ENCODE results near the gene CCM2.

Gene CCM2

DNA sequence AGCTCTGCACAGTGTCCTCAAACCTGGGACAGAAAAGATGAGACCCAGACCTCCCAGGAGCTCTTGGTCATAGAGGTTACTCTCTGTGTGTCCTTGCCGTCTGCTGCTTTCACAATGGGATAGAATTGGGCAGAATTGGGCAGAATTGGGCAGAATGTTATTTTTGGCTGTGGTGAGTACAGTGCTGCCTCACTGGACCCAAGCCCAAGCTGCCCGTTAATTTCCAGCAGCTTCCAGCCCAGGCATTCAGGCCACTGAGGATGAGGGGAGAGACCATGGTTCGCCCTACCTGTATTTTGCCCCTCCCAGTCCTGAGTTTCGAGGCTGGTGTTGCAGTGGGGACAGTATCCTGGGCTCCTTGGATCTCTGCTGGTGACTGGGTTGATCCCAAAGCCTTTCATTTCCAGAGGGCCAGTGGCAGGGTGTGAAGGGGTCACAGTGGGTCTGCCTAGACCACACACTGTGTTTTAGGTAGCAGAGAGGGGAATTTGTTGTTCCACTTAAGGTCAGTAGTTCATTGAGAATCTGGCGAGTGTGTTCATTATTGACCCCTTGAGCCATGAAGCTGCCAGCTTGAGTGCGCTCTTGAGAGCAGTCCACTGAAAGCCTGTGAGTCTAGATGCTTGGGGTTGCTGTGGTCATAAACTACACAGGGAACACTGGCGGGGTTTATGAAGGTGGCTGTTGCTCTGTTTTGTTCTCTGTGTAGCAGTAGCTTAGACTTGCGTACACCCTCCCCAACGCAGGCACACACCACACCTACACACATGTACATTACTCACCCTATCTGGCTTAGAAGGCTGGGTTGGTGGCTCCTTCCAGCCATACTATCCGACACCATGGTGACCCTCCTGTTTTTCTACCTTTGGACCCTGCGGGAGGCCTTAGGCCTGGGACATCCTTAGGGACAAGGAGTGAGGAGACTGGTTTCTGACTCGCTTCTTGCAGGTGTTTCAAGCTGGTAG, 65.3 kb downstream of the CCM2 start:
- DNase-seq (ENCODE audit: low spot score): no peak

DNA sequence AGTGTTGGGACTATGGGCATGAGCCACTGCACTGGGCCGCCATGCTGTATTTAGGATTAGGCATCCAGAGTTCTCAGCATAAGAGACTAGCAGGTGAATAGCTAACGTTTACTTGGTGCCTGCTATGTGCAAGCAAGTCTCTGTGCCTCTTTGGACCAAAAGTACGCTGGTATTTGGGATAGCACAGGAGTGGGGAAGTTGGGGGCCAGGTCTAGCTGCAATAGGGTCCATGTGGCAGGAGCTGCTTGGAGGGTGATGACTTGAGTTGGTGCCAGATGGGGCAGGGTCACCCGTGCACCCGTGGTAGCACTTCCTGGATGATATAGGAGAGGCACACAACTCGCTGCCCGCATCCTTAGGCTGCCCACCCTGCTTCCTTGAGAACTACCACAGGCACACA, 66.4 kb downstream of the CCM2 start:
- DNase-seq (ENCODE audit: low spot score): no peak

DNA sequence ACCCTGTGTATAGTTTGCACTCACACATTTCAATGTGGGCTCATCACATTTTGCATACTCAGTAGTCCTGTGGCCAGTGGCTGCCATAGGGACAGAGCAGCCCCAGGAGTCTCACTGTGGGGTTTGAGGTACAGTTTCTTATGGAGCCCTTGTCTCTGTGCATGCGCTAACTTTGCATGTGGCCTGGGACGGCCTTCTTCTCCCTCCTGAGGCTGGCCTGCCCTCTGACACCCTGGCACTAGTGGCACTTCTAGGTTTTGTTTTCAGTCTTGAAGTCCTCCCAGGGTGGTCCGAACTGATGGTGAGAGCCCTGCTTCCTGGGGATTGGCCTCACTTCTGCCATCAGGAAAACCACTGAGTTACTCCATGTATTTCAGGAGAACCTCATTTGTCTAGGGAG, 67.6 kb downstream of the CCM2 start:
- no peak for DNase-seq (ENCODE audit: low spot score)

DNA sequence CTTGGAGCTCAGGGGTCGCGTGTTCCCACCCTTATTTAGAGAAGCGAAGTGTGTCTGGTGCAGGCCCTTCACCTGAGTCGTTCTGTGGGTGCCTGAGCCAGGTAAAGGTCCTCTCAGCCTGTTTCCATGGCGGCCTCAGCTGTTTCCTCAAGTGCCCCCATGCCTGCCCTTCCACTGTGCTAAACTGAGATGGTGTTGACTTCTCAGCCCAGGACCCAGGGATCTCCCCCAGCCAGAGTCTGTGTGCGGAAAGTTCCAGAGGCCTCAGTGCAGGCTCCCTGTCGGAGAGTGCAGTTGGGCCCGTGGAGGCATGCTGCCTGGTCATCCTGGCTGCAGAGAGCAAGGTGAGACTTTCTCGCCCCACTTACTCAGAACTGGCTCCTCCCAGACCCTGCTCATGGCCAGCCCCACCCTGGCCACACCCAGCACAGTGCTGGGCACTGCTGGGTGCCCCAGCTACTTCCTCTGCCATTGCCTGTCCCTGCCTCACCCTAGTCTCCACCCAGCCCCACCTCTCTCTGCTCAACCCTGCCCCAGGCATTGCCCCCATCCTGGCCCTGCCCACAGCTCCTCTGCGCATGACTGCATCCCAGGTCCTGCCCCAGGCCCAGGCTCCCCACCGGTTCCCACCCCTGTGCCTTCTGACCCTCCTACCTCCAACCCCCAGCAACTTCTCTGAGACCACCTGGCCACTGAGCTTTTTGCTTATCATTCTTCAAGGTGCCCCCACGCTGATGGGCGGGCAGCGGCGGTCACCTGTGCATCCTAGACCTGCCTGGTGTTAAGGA, 68.4 kb downstream of the CCM2 start:
- DNase-seq (ENCODE audit: low spot score): no peak

DNA sequence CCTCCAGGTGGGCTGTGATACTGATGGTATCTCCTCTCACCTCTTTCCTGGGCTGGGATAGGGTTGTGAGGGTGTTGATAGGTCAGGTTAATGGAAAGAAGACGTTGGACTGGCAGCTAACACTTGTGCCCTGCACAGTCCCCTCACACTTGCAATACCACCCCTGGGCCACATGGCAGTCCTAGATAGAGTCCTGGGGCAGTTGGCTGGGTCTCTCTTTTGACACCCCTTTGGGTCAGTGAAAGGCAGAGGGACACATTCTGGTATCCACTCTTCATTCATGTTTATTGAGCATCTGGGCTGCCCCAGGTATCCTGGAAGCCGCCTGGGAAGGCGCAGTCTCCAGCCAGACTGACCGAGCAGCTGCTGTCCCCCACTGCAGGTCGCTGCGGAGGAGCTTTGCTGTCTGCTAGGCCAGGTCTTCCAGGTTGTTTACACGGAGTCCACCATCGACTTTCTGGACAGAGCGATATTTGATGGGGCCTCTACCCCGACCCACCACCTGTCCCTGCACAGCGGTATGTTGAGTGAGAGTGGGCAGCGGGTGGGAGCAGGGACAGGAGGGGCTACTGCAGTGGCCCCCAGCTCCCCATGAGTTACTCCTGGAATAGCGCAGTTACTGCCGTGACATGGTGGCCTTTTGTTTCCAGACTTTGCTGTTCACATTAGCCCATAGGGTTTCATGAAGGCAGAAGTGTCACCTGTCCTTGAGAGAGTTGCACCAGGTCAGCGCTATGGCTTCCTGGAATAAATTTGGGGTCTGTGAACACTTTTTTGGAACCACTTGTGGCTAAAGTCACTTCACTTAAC, 69.6 kb downstream of the CCM2 start:
- no peak for DNase-seq (ENCODE audit: low spot score)

DNA sequence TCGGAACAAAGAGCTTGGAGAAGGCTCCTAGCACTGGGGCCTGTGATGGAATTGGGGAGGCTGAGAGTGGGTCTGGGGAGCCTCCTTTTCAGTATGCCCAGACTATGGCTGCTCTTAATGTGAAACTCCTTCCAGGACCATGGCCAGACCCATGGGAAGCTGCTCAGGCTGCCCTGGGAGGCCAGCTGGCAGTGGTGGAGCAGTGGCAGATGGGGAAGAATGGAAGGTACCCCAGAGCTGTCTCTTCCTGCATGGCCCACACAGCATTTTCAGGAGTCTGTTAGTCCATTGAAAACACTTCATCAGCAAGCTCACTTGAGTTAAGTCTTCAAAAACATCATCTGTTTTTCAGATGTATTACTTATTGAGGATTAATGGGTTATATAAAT, 70.2 kb downstream of the CCM2 start:
- DNase-seq (ENCODE audit: low spot score): no peak

DNA sequence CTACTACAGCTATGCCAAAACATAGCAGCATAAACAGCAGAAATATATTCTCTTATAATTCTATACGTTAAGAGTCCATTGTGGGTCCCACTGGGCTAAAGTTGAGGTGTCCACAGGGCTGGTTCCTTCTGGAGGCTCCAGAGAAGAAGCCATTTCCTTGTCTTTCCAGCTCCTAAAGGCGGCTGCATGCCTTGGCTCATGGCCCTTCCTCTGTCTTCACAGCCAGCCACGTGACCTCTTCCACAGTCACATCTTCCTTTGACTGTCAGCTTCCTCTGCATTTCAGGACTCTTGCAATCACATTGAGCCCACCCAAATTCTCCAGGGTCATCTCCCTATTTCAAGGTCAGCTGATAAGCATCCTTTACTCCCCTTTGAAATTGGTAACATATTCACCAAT, 71.5 kb downstream of the CCM2 start:
- DNase-seq (ENCODE audit: low spot score): no peak

DNA sequence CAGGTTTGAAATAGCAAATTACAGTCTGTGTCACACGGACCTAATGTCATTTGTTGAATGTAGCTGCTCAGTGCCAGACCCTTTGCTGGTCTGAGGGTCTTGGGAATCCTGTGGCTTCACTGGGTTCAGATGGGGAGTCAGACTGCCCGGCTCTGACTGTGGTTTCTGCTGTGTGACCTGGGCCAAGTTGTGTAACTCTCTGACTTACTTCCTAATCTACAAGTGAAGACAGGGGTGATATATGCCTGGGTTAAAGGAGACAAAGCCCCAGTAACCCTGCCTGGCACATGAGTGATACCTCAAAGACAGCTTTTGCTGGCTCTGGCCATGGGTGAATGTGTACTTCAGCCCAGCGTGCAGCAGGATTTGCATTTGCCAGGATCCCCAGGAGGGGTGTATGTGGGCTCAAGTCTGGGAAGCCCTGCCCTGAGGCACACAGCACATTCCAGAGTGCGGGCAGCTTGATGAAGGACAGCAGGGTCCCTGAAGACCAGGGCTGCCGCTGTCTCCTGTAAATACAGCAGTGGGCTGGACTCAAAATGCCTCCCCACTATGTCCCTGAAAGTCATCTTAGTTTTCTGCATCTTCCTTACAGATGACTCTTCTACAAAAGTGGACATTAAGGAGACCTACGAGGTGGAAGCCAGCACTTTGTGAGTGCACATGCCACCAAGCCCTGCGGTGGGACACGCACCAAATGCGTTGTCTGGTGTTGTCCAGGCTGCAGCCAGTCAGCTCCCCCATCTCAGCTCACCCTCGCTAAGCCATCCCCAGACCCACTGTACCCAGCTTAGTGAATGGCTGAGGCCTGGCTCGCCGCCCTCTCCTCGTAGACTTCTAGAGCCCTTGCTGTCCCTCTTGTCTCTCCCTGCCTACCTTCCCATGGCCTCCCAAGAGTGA, 72.4 kb downstream of the CCM2 start:
- DNase-seq (ENCODE audit: low spot score): no peak

DNA sequence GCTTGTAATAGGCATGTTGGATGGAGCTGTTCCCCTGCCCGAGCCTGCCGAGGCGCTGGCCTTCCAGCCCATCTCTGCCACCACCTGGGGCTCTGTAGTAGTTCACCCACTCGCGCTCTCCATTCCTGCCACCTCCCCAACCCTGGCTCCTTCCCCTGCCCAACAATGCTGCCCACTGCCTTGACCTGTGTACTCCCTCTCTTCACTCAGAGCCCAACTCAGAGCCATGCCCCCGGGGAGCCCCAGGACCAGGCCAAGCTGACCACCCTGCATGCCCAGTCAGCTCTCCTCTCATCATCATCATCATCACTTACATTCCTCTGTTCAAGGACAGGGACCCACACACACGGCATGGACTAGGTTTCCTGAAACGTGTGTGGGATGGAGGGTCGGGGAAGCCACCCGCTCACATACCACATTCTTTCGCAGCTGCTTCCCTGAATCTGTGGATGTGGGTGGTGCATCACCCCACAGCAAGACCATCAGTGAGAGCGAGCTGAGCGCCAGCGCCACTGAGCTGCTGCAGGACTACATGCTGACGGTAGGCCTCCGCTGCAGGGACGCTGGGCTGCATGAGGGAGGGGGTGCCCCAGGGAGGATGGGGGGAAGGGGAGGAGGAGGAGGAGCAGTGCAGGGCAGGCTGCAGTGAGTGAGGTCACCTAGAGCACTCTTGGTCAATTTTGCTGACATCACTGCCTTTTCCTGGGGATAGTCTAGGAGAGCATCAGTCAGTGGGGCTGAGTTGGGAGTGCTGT, 73.2 kb downstream of the CCM2 start:
- no peak for DNase-seq (ENCODE audit: low spot score)

DNA sequence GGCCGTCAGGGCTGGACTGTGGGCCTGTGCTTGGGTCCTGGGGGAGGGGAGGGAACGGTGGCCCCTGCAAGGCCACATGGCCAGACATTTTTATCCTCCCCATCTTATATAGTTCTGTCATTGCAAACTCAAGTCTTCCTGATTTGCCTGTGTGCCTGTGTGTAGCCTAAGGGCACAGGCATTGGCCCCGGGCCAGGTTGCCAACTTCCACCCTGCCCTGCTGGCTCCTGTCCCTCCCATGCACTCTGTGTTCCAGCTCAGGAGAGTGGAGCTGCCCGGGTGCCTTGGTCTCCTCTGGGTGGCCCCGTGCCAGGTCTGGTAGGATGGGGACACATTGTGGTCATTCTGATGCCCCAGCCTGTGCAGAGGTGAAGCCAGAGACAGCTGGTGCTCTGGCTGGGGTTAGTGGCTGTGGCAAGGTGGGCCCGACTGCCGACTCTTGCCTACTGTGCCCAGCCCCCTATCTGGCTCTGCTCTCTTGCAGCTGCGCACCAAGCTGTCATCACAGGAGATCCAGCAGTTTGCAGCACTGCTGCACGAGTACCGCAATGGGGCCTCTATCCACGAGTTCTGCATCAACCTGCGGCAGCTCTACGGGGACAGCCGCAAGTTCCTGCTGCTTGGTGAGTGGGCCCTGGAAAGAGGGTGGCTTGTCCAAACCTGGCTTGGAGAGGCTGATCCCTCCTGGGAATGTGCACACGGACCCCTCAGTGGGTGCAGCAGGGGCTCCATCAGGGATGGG, 74.0 kb downstream of the CCM2 start:
- DNase-seq (ENCODE audit: low spot score): no peak

DNA sequence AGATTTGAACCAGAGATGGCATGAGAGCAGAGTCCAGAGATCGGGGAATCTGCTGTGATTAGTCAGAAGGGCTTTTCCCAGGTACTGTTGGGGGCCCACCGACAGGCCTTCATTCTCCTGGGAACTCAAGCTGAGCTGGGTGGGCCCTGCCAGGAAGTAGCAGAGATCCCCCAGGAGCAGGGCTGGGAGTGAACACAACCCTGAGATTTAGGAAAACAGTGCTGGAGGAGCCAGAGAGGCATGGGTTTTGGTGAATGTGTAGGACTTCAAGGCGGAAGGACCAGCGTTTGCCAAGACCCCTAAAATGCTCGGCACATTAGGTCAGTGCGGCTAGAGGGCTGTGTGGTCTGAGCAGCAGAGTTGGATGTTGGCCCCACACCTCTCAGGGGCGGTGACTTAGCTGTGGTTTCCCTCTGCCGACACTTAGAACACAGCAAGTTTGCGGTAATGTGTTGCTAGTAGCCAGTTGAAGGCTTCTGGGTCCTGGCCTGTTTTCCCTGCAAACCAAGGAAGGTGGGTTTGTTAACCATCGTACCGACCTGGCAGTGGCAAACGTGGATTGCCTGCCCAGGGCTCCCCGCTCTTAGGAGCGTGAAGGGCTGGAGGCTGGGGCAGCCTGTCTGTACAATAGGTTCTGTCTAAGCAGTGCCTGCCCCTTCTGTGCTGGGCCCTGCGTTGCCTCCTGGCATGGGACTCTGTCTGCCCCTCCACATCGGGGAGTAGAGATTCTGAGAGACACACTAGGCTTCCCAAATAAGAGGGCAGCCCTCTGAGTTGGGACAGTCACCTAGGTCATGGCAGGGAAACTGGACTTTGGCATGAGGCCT, 74.7 kb downstream of the CCM2 start:
- no peak for DNase-seq (ENCODE audit: low spot score)

DNA sequence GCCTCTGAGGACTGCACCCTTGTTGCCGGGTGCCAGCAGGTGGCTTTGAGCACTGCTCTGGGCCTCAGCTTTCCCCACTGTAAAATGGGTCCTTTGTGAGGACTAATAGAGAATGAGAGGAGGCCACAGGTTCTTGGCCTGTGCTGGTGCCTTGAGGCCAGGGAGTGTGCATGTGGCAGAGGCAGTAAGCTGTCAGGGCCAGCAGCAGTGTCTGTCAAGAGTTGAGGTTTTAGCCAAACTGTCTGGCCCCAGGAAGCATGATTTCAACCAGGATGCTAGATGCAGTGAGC, 75.3 kb downstream of the CCM2 start:
- no peak for DNase-seq (ENCODE audit: low spot score)

DNA sequence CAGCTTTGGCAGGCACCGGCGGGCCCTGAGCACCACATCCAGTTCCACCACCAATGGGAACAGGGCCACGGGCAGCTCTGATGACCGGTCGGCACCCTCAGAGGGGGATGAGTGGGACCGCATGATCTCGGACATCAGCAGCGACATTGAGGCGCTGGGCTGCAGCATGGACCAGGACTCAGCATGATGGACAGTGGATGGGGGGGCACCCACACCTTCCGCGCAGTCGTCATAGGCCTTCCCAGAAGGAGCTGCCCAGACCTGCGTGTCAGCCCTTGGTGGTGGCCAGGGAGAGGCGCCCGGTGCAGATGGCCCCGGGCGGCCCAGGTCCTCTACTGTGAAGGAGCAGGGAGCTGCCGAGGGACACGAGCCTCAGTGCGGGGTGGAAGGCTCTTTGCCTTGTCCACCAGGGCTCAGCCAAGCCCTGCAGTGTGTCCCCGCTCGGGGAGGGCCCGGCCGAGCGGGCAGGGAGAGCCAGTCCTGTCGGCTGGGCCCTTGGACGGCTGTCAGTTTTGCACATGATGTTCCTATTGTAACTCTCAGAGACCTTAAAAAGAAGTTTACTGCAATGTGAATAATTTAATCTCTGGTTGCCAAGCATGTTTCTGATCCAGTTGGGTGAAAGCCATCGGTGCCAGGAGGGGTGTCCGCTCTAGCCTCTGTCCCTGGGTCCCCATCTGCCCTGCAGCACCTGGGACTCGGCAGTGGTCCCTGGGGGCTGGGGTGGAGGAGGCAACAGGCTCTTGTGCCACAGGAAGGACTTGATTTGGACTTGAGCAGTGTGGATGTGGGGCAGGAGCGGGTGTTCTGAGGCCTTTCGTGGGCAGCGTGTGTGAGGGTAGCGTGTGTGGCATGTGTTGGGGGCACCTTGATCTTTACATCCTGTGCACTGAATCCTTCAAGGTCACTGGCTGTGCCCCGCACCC, 76.1 kb downstream of the CCM2 start:
- no peak for DNase-seq (ENCODE audit: low spot score)

DNA sequence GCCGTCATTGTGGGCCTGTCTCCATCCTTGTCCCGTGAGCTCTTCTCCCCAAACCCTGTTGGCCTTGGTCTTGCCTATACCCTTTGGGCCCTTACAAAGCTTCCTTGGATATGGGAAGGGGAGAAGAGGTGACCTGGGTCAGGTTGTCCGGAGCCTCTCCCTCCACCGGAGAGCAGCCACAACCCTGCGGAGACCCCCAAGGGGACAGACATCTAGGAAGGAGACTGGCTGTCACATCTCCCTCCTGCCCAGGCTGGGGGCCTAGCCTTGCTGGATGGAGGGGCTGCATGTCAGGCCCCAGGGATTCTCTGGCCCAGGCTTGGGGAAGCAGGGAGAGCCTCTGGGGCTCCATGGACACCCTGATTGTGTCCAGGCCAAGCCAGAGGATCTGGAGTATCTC, 76.9 kb downstream of the CCM2 start:
- DNase-seq (ENCODE audit: low spot score): no peak

DNA sequence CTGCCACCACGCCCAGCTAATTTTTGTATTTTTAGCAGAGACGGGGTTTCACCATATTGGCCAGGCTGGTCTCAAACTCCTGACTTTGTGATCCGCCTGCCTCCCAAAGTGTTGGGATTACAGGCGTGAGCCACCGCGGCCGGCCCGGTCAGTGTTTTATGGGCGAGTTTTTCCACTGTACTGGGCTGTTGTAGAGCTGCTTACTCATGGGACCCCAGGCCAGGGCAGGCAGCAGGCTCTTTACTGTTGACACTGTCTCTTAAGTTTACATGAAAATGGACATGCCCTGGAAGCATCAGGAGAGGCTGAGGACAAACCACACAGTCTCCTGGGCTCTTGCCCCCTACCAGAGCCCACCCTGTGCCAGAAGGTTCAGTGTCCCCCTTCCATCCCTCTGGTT, 77.6 kb downstream of the CCM2 start:
- no peak for DNase-seq (ENCODE audit: low spot score)

DNA sequence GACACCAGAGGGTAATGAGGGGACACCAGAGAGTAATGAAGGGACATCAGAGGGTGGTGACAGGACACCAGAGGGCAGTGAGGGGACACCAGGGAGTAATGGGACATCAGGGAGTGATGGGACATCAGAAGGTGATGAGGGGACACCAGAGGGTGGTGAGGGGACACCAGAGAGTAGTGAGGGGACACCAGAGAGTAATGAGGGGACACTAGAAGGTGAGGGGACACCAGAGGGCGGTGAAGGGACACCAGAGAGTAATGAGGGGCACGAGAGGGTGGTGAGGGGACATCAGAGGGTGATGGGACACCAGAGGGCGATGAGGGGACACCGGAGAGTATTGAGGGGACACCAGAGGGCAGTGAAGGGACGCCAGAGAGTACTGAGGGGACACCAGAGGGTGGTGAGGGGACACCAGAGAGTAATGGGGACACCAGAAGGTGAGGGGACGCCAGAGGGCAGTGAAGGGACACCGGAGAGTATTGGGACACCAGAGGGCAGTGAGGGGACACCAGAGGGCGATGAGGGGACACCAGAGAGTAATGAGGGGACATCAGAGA, 78.2 kb downstream of the CCM2 start:
- DNase-seq (ENCODE audit: low spot score): no peak

DNA sequence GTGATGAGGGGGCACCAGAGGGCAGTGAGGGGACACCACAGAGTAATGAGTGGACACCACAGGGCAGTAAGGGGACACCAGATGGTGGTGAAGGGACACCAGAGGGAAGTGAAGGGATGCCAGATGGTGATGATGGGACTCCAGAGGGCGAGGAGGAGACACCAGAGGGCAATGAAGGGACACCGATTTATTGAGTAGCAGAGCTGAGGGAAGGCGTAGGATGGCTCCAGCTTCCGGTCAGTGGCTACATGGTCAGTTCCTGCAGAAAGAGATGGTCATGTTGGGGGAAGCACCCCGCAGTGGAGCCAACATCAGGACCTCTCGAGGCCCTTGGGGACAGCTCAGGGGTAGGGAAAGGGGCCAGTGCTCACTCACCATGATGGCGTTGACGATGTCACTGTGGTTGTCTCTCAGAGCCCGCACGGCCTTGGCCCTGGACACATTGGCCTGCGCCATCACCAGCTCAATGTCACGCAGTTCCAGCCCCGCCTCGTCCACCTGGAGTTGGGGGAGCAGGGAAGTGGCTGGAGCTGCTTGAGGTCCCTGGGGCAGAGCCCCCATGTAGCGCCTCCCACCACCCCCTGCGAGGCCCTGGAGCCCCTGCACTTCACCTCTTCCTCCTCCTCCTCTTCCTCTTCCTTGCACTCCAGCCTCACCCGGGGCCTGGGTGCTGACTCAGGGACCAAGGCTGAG, 80.4 kb downstream of the CCM2 start:
- DNase-seq (ENCODE audit: low spot score): no peak

All from putamen (tissue), 1 donor.